ENCODE data around the gene CPNE5.

The CPNE5 gene

GRCh38 chr6:36843170-36843569 is 3.9 kb upstream of the CPNE5 start:
- no peak overlapping the region for H3K9ac ChIP-seq (ENCODE audit: low read length)
- H3K27me3 ChIP-seq (replicated peaks; ENCODE audit: insufficient read depth, low read length), result peaks cover 8% of the 10 kb centered on the region; the same call in 1 of the 2 replicates
- no peaks in the 10 kb centered on the region for H3K9me2 ChIP-seq (replicated peaks; ENCODE audit: insufficient read depth, low read length)
- H3K4me1 ChIP-seq (ENCODE audit: low read length), result no peaks in the 10 kb centered on the region
- no peak overlapping the region for H3K4me2 ChIP-seq (ENCODE audit: low read depth, low read length)
- no peak overlapping the region for H3K4me3 ChIP-seq (ENCODE audit: low read length)
- no peaks in the 10 kb centered on the region for H3F3A ChIP-seq (ENCODE audit: insufficient read depth, low read length)
- H3K79me2 ChIP-seq (ENCODE audit: low read length), result no peaks in the 10 kb centered on the region
- H3K27ac ChIP-seq (ENCODE audit: low read length), result no peak overlapping the region
- no peaks in the 10 kb centered on the region for H3K36me3 ChIP-seq (replicated peaks; ENCODE audit: insufficient read depth, low read length)
- DNase-seq, result no peak
- H4K20me1 ChIP-seq (ENCODE audit: insufficient read depth, low read length), result no peaks in the 10 kb centered on the region
- no peak for TF ChIP-seq EZH2phosphoT487 (IDR thresholded peaks at IDR 0.05; ENCODE audit: low read length)
- no peak for TF ChIP-seq CTCF (IDR thresholded peaks at IDR 0.05; ENCODE audit: low read length)
- no peak for TF ChIP-seq EZH2 (optimal IDR thresholded peaks at IDR 0.05; ENCODE audit: low read depth, low read length)
- H3K9me3 ChIP-seq (replicated peaks; ENCODE audit: insufficient read depth, low read length), result no peaks in the 10 kb centered on the region
- H2AFZ ChIP-seq (ENCODE audit: low read length), result no peak overlapping the region

- Histone ChIP-seq H2AFZ (ENCODE audit: low read length) (no peak overlapping the region), H3K27me3 (replicated peaks; ENCODE audit: insufficient read depth, low read length) (peaks cover 8% of the 10 kb centered on the region; the same call in 1 of the 2 replicates), H3K9me2 (replicated peaks; ENCODE audit: insufficient read depth, low read length) (no peaks in the 10 kb centered on the region), H3K4me2 (ENCODE audit: low read depth, low read length) (no peak overlapping the region), H3K36me3 (replicated peaks; ENCODE audit: insufficient read depth, low read length) (no peaks in the 10 kb centered on the region), H4K20me1 (ENCODE audit: insufficient read depth, low read length) (no peaks in the 10 kb centered on the region), H3K4me1 (ENCODE audit: low read length) (no peaks in the 10 kb centered on the region), H3K79me2 (ENCODE audit: low read length) (no peaks in the 10 kb centered on the region), H3K9ac (ENCODE audit: low read length) (no peak overlapping the region), H3F3A (ENCODE audit: insufficient read depth, low read length) (no peaks in the 10 kb centered on the region), H3K9me3 (replicated peaks; ENCODE audit: insufficient read depth, low read length) (no peaks in the 10 kb centered on the region), H3K27ac (ENCODE audit: low read length) (no peak overlapping the region), H3K4me3 (ENCODE audit: low read length) (no peak overlapping the region)
- TF ChIP-seq EZH2phosphoT487 (IDR thresholded peaks at IDR 0.05; ENCODE audit: low read length), result no peak
- no peak for DNase-seq
Observed at GRCh38 chr6:36841756-36842155, 2.5 kb upstream of the CPNE5 start.

- H3K4me1 ChIP-seq (ENCODE audit: low read length), result no peaks in the 10 kb centered on the region
- peak overlapping the region; percentile 55; the same call in 1 of the 2 replicates for H3K4me2 ChIP-seq (ENCODE audit: low read depth, low read length)
- no peaks in the 10 kb centered on the region for H3F3A ChIP-seq (ENCODE audit: insufficient read depth, low read length)
- no peaks in the 10 kb centered on the region for H3K79me2 ChIP-seq (ENCODE audit: low read length)
- H3K27ac ChIP-seq (ENCODE audit: low read length), result no peak overlapping the region
- no peak overlapping the region for H3K4me3 ChIP-seq (ENCODE audit: low read length)
- TF ChIP-seq CTCF (IDR thresholded peaks at IDR 0.05; ENCODE audit: low read length) (no peak), EZH2phosphoT487 (IDR thresholded peaks at IDR 0.05; ENCODE audit: low read length) (no peak), EZH2 (optimal IDR thresholded peaks at IDR 0.05; ENCODE audit: low read depth, low read length) (no peak)
- H2AFZ ChIP-seq (ENCODE audit: low read length), result no peak overlapping the region
- no peaks in the 10 kb centered on the region for H3K9me3 ChIP-seq (replicated peaks; ENCODE audit: insufficient read depth, low read length)
- no peak overlapping the region for H3K9ac ChIP-seq (ENCODE audit: low read length)
- H3K9me2 ChIP-seq (replicated peaks; ENCODE audit: insufficient read depth, low read length), result no peaks in the 10 kb centered on the region
- no peak for DNase-seq
- no peaks in the 10 kb centered on the region for H4K20me1 ChIP-seq (ENCODE audit: insufficient read depth, low read length)
- H3K27me3 ChIP-seq (replicated peaks; ENCODE audit: insufficient read depth, low read length), result peaks cover 8% of the 10 kb centered on the region; the same call in 1 of the 2 replicates
- no peaks in the 10 kb centered on the region for H3K36me3 ChIP-seq (replicated peaks; ENCODE audit: insufficient read depth, low read length)
Observed at GRCh38 chr6:36840432-36841403, 1.5 kb upstream of the CPNE5 start.

All from MM.1S (cell line).